Endothelial cell of umbilical vein (primary cell): ENCODE measurements around the gene SSR2. TPM values are rescaled to one million over a fixed set of nuclear protein-coding genes. Genes with fewer than 3 reads are reported as not detected.
A peak's percentile ranks its signal among the peaks of the same experiment; 100 is the strongest.

ENCODE experiments used
- Bru-seq: library from RNA; stranded (reverse); fragments of 400-500 nt; gene quantifications from one replicate; lab custom pipeline; 2021; lab: Mats Ljungman, UMichigan
- BruChase-seq, 2 experiments: library from RNA; stranded (reverse); fragments of 400-500 nt; gene quantifications; one replicate each; lab custom pipeline; 2021; lab: Mats Ljungman, UMichigan
- BruUV-seq: library from RNA; stranded (reverse); fragments of 400-500 nt; replicated peaks from 2 replicates; lab custom pipeline; 2021; lab: Mats Ljungman, UMichigan
- CTCF ChIA-PET: fragments of 300-600, 350-600 bp; sonication (Branson Sonifier 250); formaldehyde crosslinking; loops from one replicate; lab custom pipeline; 2021; ENCODE audit warnings: antibody characterized with exemption, inconsistent platforms; lab: Charles Lee
- POLR2A ChIA-PET: fragments of 300-600, 350-600 bp; sonication (Branson Sonifier 250); formaldehyde crosslinking; loops from one replicate; lab custom pipeline; 2021; ENCODE audit warnings: antibody characterized with exemption, inconsistent platforms; lab: Charles Lee
- DNase-seq: peaks from one replicate; pipeline ENCODE4 v3.0.0-alpha.2; 2011; ENCODE audit warnings: low read depth, low spot score
- FAIRE-seq: peaks from 2 replicates; lab custom pipeline; 2011; peaks lifted over from hg19 to GRCh38; lab: Jason Lieb, UNC
- H2AFZ ChIP-seq: 2 replicates; pipeline ENCODE4 v1.6.0; 2012; ENCODE audit warnings: low read depth, low read length, control low read depth, inconsistent platforms
- H3K27ac ChIP-seq: 2 replicates; pipeline ENCODE4 v1.5.1; 2011; ENCODE audit warnings: low read depth, mild to moderate bottlenecking, control low read depth, low read length, moderate library complexity; ENCODE audit not compliant: insufficient read depth
- H3K27me3 ChIP-seq, 2 experiments: 2 replicates each; pipeline versions ENCODE4 v1.6.0 to v1.6.1; 2011; ENCODE audit warnings: low read length in 2 of 2, mixed read lengths in 1 of 2; ENCODE audit not compliant: control insufficient read depth in 2 of 2, insufficient read depth in 2 of 2
- H3K36me3 ChIP-seq, 2 experiments: 2 replicates in 1 of 2; 3 replicates in 1 of 2; pipeline ENCODE4 v1.5.1; 2011; ENCODE audit warnings: low read length in 2 of 2, mild to moderate bottlenecking in 1 of 2, moderate library complexity in 1 of 2; ENCODE audit not compliant: control insufficient read depth in 2 of 2, insufficient read depth in 2 of 2; ENCODE audit errors: extremely low read depth in 1 of 2
- H3K4me1 ChIP-seq: 3 replicates; pipeline ENCODE4 v1.5.1; 2011; ENCODE audit warnings: mild to moderate bottlenecking, low read length; ENCODE audit not compliant: control insufficient read depth, insufficient read depth; ENCODE audit errors: extremely low read depth
- H3K4me2 ChIP-seq: 2 replicates; pipeline ENCODE4 v1.6.1; 2011; ENCODE audit warnings: low read length, control low read depth, mixed read lengths; ENCODE audit not compliant: insufficient read depth
- H3K4me3 ChIP-seq, 3 experiments: fragments of 200-600 bp in 1 of 3; sonication (generic), shearing (Covaris generic) in 1 of 3; replicated peaks in 1 of 3; 2 replicates each; pipeline ENCODE4 v1.5.1; 2011 to 2016; ENCODE audit warnings: control low read depth in 3 of 3, low read length in 3 of 3, mild to moderate bottlenecking in 2 of 3, inconsistent platforms in 1 of 3, low read depth in 1 of 3, moderate library complexity in 1 of 3; ENCODE audit not compliant: insufficient read depth in 1 of 3
- H3K79me2 ChIP-seq: 2 replicates; pipeline ENCODE4 v1.6.0; 2012; ENCODE audit warnings: low read length, inconsistent platforms; ENCODE audit not compliant: control insufficient read depth, insufficient read depth
- H3K9ac ChIP-seq: replicated peaks from 2 replicates; pipeline ENCODE3; 2011; ENCODE audit warnings: low read length, control low read depth; ENCODE audit not compliant: insufficient read depth; ENCODE audit errors: extremely low read depth
- H3K9me1 ChIP-seq: replicated peaks from 3 replicates; pipeline ENCODE4 v1.6.0; 2011; ENCODE audit warnings: mild to moderate bottlenecking, low read length; ENCODE audit not compliant: control insufficient read depth, insufficient read depth; ENCODE audit errors: extremely low read depth
- H3K9me3 ChIP-seq: replicated peaks from 2 replicates; pipeline ENCODE4 v1.5.1; 2012; ENCODE audit warnings: low read length, inconsistent platforms; ENCODE audit not compliant: control insufficient read depth, insufficient read depth
- H4K20me1 ChIP-seq: replicated peaks from 2 replicates; pipeline ENCODE3; 2011; ENCODE audit warnings: mild to moderate bottlenecking, low read length; ENCODE audit not compliant: control insufficient read depth, insufficient read depth; ENCODE audit errors: extremely low read depth
- EZH2 ChIP-seq: IDR thresholded peaks from 2 replicates; pipeline ENCODE4 v1.6.1; 2012; ENCODE audit warnings: borderline replicate concordance, low read depth, mild to moderate bottlenecking, moderate library complexity, low read length, inconsistent platforms; ENCODE audit not compliant: severe bottlenecking
- FOS ChIP-seq: IDR thresholded peaks from 2 replicates; pipeline ENCODE4 v1.6.1; 2011; ENCODE audit warnings: mild to moderate bottlenecking, low read length, moderate library complexity, borderline replicate concordance; ENCODE audit not compliant: insufficient read depth
- GATA2 ChIP-seq: IDR thresholded peaks from 2 replicates; pipeline ENCODE4 v1.7.0; 2011; ENCODE audit warnings: low read depth, mild to moderate bottlenecking, moderate library complexity, mixed read lengths, low read length; ENCODE audit not compliant: insufficient read length, insufficient read depth
- JUN ChIP-seq: IDR thresholded peaks from 2 replicates; pipeline ENCODE4 v1.6.1; 2011; ENCODE audit warnings: borderline replicate concordance, low read depth; ENCODE audit not compliant: insufficient read length, insufficient read depth
- MYC ChIP-seq: IDR thresholded peaks from one replicate; pipeline ENCODE4 v1.6.1; 2011; ENCODE audit warnings: mild to moderate bottlenecking, low read depth, low read length
- POLR2A ChIP-seq: IDR thresholded peaks from 2 replicates; pipeline ENCODE4 v1.6.1; 2012; ENCODE audit warnings: low read depth, mild to moderate bottlenecking, control low read depth, low read length
- POLR2AphosphoS5 ChIP-seq: IDR thresholded peaks from 2 replicates; pipeline ENCODE4 v1.6.1; 2012; ENCODE audit warnings: low read depth, mild to moderate bottlenecking, control low read depth, low read length, moderate library complexity; ENCODE audit not compliant: insufficient read depth
- dilution Hi-C: fragments of 300-500 bp; cut with MboI; formaldehyde crosslinking; loops from one replicate; pipeline ENCODE4 v1.15.0; 2019; ENCODE audit warnings: low sequenced_read_pairs; ENCODE audit not compliant: extremely low pct_ligation_motif_present
- intact Hi-C: fragments of 100-400 bp; cut with micrococcal nuclease; formaldehyde crosslinking; loops from one replicate; pipeline ENCODE4 v1.10.0; 2022
- long read RNA-seq: library from polyadenylated mRNA; stranded (forward); transcript quantifications from one replicate; pipeline ENCODE4 v2.0.0, GENCODE V29; 2021
- polyA minus RNA-seq, 3 experiments: library from RNA; depleted of rRNA, polyadenylated mRNA; stranded (reverse); fragments of >200 nt; gene quantifications; 1 replicate in 1 of 3; 2 replicates in 2 of 3; pipeline ENCODE4 v1.2.3, GENCODE V29; 2011
- polyA plus RNA-seq, 4 experiments: library from polyadenylated mRNA; depleted of rRNA in 3 of 4; stranded (reverse) in 3 of 4; unstranded in 1 of 4; fragments of >200 nt; gene quantifications; 2 replicates each; pipeline versions ENCODE4 v1.2.1 to v1.2.3, GENCODE V29; 2011 to 2012; ENCODE audit warnings: missing spikeins in 1 of 4
- total RNA-seq: library from RNA; stranded (reverse); gene quantifications from 2 replicates; pipeline ENCODE4 v1.2.3, GENCODE V29; 2021
- TF ChIP-seq, protein P1 (sequence below): IDR thresholded peaks from 2 replicates; pipeline ENCODE4 v1.6.1; 2011; ENCODE audit not compliant: insufficient read depth, insufficient read length
- TF ChIP-seq, protein P2 (sequence below), 2 donors: IDR thresholded peaks; 1 replicate in 1 of 2; 2 replicates in 1 of 2; pipeline ENCODE4 v1.5.1; 2011; ENCODE audit warnings: low read length in 2 of 2, mild to moderate bottlenecking in 2 of 2, moderate library complexity in 2 of 2, control low read depth in 1 of 2, inconsistent platforms in 1 of 2, low read depth in 1 of 2; ENCODE audit not compliant: insufficient read depth in 1 of 2; ENCODE audit errors: extremely low read depth in 1 of 2

Gene SSR2
- total RNA-seq (339 and 362 TPM in 2 replicates), polyA plus RNA-seq (1,337 and 1,787 TPM in 2 replicates), polyA minus RNA-seq (780 and 932 TPM in 2 replicates), Bru-seq, nascent RNA (percentile 85 among the genes with signal in this experiment), BruChase-seq, experiment 1, labeled RNA remaining after a 6-hour chase (percentile 96 among the genes with signal in this experiment), BruChase-seq, experiment 2, labeled RNA remaining after a 2-hour chase (percentile 87 among the genes with signal in this experiment)
- 1,307 and 1,533 TPM in 2 replicates for polyA plus RNA-seq (2011; cell fraction: cytosol; rRNA removed)
- 531 and 557 TPM in 2 replicates for polyA plus RNA-seq (2011; cell fraction: nucleus; rRNA removed)
- 362 and 401 TPM in 2 replicates for polyA plus RNA-seq (2012)
- polyA minus RNA-seq (2011; cell fraction: cytosol; rRNA and poly(A)+ RNA removed), result 99.6 TPM
- polyA minus RNA-seq (2011; cell fraction: nucleus; rRNA and poly(A)+ RNA removed), result 84.7 and 121 TPM in 2 replicates
- long read RNA-seq, transcript SSR2-205 (2 exons, 1,833 nt), result minor isoform, 5 of 1,454 reads
- long read RNA-seq, transcript SSR2-210 (6 exons, 895 nt), result minor isoform, 6 of 1,454 reads
- long read RNA-seq, transcript SSR2-201 (6 exons, 1,116 nt), result major isoform, 1,183 of 1,454 reads
- long read RNA-seq, transcript SSR2-209 (5 exons, 1,040 nt), result minor isoform, 23 of 1,454 reads
- long read RNA-seq, partial matches to known transcripts, result 193 of 1,454 reads
- long read RNA-seq, other reads (novel, unspliced or antisense), result 40 of 1,454 reads

DNA sequence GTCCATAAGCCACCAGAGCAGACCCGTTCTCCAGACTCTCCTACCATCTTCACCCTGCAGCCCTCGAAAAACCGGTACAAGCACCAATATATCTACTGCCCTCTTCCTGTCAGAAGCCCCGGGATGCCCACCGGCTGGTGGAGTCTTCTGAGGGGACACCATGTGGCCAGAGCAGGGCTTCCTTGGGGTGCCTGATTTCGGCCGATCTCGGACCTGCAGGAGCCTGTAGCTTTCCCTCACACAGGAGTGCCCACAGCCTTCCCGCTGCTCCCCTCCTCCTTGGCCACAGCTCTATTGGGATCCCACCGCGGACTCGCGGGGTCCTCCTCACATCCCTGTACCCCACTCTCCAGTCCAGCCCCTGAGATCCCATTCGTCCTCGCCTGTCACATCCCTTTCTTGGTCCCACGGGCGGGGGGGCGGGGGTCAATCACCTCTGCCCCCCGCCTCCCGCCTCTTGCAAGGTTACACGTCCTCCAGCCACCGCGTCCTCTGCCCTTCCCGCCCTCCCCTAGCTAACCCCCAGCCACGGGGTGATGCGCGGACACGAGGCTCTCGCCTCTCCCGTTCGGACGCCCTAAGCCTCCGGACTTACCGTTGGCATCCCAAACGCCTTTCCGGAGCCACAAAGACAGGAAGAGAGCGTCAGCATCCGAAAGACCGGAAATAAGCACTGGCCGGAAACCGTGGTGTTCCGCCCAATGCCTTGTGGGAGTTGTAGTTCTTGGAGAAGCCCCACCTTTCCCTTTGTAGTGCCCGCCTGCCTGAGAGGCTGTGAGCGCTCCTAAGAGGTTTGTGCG is at the start of gene SSR2:
TSS of gene SSR2 (minus strand) at position 659 of the 800 bp plus-strand sequence. CDS start 784 bp downstream, outside the sequence.
- H3K9me3 ChIP-seq, result no peaks in the 10 kb centered on the region
- CTCF ChIA-PET, result interaction anchor here (0.6 to 3.7 kb wide), 10 partner anchors 12 to 205 kb away, joined by 3 to 16 read pairs (median 4); no protein-coding TSS in a partner anchor

More for the DNA sequence above, at the start of gene SSR2:
- no peaks in the 10 kb centered on the region for H3K27me3 ChIP-seq
- H2AFZ ChIP-seq, result peak within 1 kb of the TSS; percentile 71
- FAIRE-seq (peak; percentile 94), DNase-seq (peak; percentile 96)
- H3K4me1 ChIP-seq, result peaks cover 10% of the 10 kb centered on the region
- dilution Hi-C loops (no loop called here), intact Hi-C loops (loop anchor here (1.0 kb wide), 1 partner anchor 34 kb away; the partner anchor contains the start of gene LAMTOR2)
- peaks cover 6 to 11% of the 10 kb centered on the region in 2 experiments for H3K36me3 ChIP-seq
- H3K4me3 ChIP-seq, result peak within 1 kb of the TSS; percentile 27 to 81 (median 78)
- peaks cover 30% of the 10 kb centered on the region for H3K79me2 ChIP-seq
- TF ChIP-seq EZH2 (no peak), GATA2 (no peak), MYC (no peak), FOS (no peak), POLR2AphosphoS5 (peak; percentile 97), JUN (no peak), POLR2A (peak; percentile 97)
- TF ChIP-seq, protein P1, sequence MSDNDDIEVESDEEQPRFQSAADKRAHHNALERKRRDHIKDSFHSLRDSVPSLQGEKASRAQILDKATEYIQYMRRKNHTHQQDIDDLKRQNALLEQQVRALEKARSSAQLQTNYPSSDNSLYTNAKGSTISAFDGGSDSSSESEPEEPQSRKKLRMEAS, result no peak
- TF ChIP-seq, protein P2, sequence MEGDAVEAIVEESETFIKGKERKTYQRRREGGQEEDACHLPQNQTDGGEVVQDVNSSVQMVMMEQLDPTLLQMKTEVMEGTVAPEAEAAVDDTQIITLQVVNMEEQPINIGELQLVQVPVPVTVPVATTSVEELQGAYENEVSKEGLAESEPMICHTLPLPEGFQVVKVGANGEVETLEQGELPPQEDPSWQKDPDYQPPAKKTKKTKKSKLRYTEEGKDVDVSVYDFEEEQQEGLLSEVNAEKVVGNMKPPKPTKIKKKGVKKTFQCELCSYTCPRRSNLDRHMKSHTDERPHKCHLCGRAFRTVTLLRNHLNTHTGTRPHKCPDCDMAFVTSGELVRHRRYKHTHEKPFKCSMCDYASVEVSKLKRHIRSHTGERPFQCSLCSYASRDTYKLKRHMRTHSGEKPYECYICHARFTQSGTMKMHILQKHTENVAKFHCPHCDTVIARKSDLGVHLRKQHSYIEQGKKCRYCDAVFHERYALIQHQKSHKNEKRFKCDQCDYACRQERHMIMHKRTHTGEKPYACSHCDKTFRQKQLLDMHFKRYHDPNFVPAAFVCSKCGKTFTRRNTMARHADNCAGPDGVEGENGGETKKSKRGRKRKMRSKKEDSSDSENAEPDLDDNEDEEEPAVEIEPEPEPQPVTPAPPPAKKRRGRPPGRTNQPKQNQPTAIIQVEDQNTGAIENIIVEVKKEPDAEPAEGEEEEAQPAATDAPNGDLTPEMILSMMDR (IDR thresholded peaks at IDR 0.05; ENCODE audit: extremely low read depth in 1 of 2, insufficient read depth in 1 of 2, low read depth in 1 of 2, low read length in 2 of 2), result no peak
- no peaks in the 10 kb centered on the region for H4K20me1 ChIP-seq
- POLR2A ChIA-PET, result interaction anchor here (0.7 kb wide), 1 partner anchor 25 kb away, joined by 6 read pairs; no protein-coding TSS in a partner anchor
- peak within 1 kb of the TSS; percentile 60 for H3K9ac ChIP-seq
- no TSS peak for BruUV-seq
- no peaks in the 10 kb centered on the region for H3K9me1 ChIP-seq
- H3K4me2 ChIP-seq, result peak within 1 kb of the TSS; percentile 84
- H3K27ac ChIP-seq, result peak within 1 kb of the TSS; percentile 44
